Type B pancreatic cell (in vitro differentiated cells): Measurements from ENCODE around the gene HOXA7. TPM values are rescaled to one million over a fixed set of nuclear protein-coding genes. Genes with fewer than 3 reads are reported as not detected.
A peak's percentile ranks its signal among the peaks of the same experiment; 100 is the strongest.

Source experiments
- DNase-seq: peaks from one replicate; pipeline ENCODE4 v3.0.0; 2021; ENCODE audit warnings: mixed read lengths; ENCODE audit not compliant: unreplicated experiment; ENCODE audit errors: extremely low spot score
- H3K27ac Mint-ChIP-seq: 2 replicates; pipeline ENCODE4 v1.8.0; 2021; ENCODE audit warnings: mild to moderate bottlenecking, mixed read lengths
- H3K27me3 Mint-ChIP-seq: 2 replicates; pipeline ENCODE4 v1.8.0; 2021; ENCODE audit warnings: mixed read lengths
- H3K36me3 Mint-ChIP-seq: 2 replicates; pipeline ENCODE4 v1.8.0; 2021; ENCODE audit warnings: mixed read lengths
- H3K4me1 Mint-ChIP-seq: one replicate; pipeline ENCODE4 v1.8.0; 2021; ENCODE audit warnings: mixed read lengths; ENCODE audit not compliant: unreplicated experiment
- H3K4me3 Mint-ChIP-seq: 2 replicates; pipeline ENCODE4 v1.8.0; 2021; ENCODE audit warnings: mild to moderate bottlenecking, mixed read lengths
- H3K9me3 Mint-ChIP-seq: 2 replicates; pipeline ENCODE4 v1.8.0; 2021; ENCODE audit warnings: mixed read lengths
- total RNA-seq: library from RNA; stranded (reverse); gene quantifications from 2 replicates; pipeline ENCODE4 v1.2.1, GENCODE V29; 2021; ENCODE audit warnings: low replicate concordance
- TF ChIP-seq, protein P1 (sequence below): fragments of 200-600 bp; sonication (generic); conservative IDR thresholded peaks from 2 replicates; pipeline ENCODE4 v1.5.0; 2021; ENCODE audit warnings: antibody characterized with exemption, mild to moderate bottlenecking

The HOXA7 gene
- total RNA-seq, 1 donor from 2014 or later, result 6.2 TPM

DNA sequence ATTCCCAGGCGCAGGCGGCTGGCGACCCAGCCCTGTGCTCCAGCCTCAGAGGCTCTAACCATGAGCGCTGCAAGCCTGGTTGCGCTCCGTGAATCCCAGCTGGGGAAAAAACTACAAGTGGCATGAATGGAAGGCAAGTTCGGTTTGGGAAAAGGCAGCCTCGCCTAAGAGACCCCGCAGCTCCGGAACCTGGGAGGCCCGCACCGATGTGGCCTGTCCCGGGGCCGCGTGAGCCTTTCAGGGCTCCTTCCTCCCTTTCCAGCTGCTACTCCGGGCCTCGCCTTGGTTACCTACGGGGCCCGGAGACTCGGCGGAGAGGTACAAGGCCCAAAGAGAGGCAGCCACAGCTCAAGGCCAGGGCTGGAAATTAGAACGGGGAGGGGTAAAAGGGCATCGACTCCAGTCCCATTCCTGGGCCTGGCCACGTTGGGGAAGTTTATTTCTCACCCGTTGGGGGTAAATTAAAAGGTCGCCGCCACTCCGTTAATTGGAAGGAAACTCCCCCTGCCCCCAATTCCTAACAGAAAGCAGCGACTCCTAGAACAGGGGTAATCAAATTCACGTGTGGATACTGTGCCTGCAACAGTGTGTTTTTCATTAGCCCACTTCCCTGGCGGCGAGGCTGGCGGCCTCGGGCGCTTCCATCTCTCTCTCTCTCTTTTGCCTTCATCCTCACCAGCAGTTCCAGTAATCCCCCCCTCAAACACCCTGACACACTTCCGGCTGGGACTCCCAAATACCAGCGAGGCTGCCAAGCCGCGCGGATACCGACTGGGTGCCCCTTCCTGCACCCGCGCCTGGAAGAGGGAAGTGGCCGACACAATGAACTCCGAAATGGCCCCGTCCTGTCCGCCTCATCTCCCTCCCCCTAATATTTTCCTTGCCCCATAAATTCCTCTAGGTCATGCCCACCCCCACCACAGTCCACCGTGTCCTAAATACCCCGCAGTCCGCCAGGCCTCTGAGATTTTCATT, 10.3 kb upstream of the HOXA7 start:
- Mint-ChIP-seq H3K9me3 (no peaks in the 10 kb centered on the region), H3K4me1 (peaks cover 19% of the 10 kb centered on the region), H3K27ac (no peak overlapping the region), H3K4me3 (peak overlapping the region; percentile 74), H3K36me3 (no peaks in the 10 kb centered on the region), H3K27me3 (peaks cover 91% of the 10 kb centered on the region)
- DNase-seq, result no peak
- TF ChIP-seq, protein P1, sequence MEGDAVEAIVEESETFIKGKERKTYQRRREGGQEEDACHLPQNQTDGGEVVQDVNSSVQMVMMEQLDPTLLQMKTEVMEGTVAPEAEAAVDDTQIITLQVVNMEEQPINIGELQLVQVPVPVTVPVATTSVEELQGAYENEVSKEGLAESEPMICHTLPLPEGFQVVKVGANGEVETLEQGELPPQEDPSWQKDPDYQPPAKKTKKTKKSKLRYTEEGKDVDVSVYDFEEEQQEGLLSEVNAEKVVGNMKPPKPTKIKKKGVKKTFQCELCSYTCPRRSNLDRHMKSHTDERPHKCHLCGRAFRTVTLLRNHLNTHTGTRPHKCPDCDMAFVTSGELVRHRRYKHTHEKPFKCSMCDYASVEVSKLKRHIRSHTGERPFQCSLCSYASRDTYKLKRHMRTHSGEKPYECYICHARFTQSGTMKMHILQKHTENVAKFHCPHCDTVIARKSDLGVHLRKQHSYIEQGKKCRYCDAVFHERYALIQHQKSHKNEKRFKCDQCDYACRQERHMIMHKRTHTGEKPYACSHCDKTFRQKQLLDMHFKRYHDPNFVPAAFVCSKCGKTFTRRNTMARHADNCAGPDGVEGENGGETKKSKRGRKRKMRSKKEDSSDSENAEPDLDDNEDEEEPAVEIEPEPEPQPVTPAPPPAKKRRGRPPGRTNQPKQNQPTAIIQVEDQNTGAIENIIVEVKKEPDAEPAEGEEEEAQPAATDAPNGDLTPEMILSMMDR, result no peak

GRCh38 chr7:27165996-27166530, 9.6 kb upstream of the HOXA7 start:
- H3K4me3 Mint-ChIP-seq, result peak overlapping the region; percentile 76
- H3K27ac Mint-ChIP-seq, result no peak overlapping the region
- TF ChIP-seq, protein P1, result no peak
- no peaks in the 10 kb centered on the region for H3K9me3 Mint-ChIP-seq
- no peak for DNase-seq
- peaks cover 15% of the 10 kb centered on the region for H3K4me1 Mint-ChIP-seq
- H3K36me3 Mint-ChIP-seq, result no peaks in the 10 kb centered on the region
- peaks cover 88% of the 10 kb centered on the region for H3K27me3 Mint-ChIP-seq

GRCh38 chr7:27165089-27165995, 8.9 kb upstream of the HOXA7 start, which contains the start of gene HOXA9:
HOXA9 (minus strand) TSS chr7:27165537; CDS start chr7:27165457, 80 bp downstream.
- no peak for DNase-seq
- TF ChIP-seq, protein P1, result no peak
- no peak within 1 kb of the TSS for H3K27ac Mint-ChIP-seq
- H3K4me1 Mint-ChIP-seq, result peaks cover 15% of the 10 kb centered on the region
- peak within 1 kb of the TSS; percentile 79 for H3K4me3 Mint-ChIP-seq
- no peaks in the 10 kb centered on the region for H3K9me3 Mint-ChIP-seq
- H3K27me3 Mint-ChIP-seq, result peaks cover 84% of the 10 kb centered on the region
- no peaks in the 10 kb centered on the region for H3K36me3 Mint-ChIP-seq

DNA sequence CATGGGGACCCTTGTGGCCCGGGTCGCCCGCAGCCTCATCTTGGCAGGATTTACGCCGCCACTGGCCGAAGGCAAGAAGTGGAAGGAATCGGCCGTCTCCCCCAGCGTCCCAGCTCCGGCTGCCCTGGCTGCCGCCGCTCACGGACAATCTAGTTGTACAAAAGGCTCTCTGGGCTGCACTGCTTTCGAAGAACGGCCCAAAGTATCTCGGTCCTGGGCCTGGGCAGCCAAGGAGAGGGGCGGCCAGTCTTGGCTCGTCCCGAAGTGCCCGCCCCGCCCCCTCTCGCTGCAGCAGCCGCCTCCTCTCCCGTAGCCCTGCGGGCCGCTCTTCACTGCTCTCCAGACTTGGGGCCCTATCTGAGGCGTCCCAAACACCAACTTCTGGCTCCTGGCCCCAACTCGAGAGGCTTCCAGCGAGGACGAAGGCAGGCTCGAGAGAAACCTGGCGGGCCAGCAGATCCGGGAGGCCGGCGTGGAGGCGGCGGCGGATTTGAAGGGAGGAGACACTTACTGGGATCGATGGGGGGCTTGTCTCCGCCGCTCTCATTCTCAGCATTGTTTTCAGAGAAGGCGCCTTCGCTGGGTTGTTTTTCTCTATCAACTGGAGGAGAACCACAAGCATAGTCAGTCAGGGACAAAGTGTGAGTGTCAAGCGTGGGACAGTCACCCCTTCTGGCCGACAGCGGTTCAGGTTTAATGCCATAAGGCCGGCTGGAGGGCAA, 8.1 kb upstream of the HOXA7 start:
- Mint-ChIP-seq H3K27me3 (peaks cover 85% of the 10 kb centered on the region), H3K27ac (peak overlapping the region; percentile 14), H3K9me3 (no peaks in the 10 kb centered on the region), H3K4me1 (peaks cover 15% of the 10 kb centered on the region), H3K36me3 (no peaks in the 10 kb centered on the region), H3K4me3 (peak overlapping the region; percentile 79)
- TF ChIP-seq, protein P1, result peak; percentile 56
- DNase-seq, result no peak

GRCh38 chr7:27164045-27164366, 7.5 kb upstream of the HOXA7 start:
- TF ChIP-seq, protein P1, result no peak
- no peaks in the 10 kb centered on the region for H3K36me3 Mint-ChIP-seq
- H3K27ac Mint-ChIP-seq, result peak overlapping the region; percentile 14
- no peaks in the 10 kb centered on the region for H3K9me3 Mint-ChIP-seq
- H3K27me3 Mint-ChIP-seq, result peaks cover 88% of the 10 kb centered on the region
- peaks cover 15% of the 10 kb centered on the region for H3K4me1 Mint-ChIP-seq
- DNase-seq, result no peak
- peak overlapping the region; percentile 79 for H3K4me3 Mint-ChIP-seq
